Vagina (tissue), 2 donors: ENCODE data around the gene FRMD4A. TPM values are rescaled to one million over a fixed set of nuclear protein-coding genes. Genes with fewer than 3 reads are reported as not detected.
A peak's percentile ranks its signal among the peaks of the same experiment; 100 is the strongest.

Source experiments
- DNase-seq, 2 donors: peaks; one replicate each; pipeline ENCODE4 v3.0.0-alpha.2; 2017; ENCODE audit errors: extremely low spot score in 2 of 2
- H3K27ac ChIP-seq: fragments of 200-600 bp; sonication (generic); one replicate; pipeline ENCODE4 v1.5.1; 2019
- H3K27me3 ChIP-seq: fragments of 200-600 bp; sonication (generic); one replicate; pipeline ENCODE4 v1.5.1; 2019
- H3K36me3 ChIP-seq, 2 donors: fragments of 200-600 bp; sonication (generic); one replicate each; pipeline ENCODE4 v1.5.1; 2017 to 2019
- H3K4me1 ChIP-seq: fragments of 200-600 bp; sonication (generic); one replicate; pipeline ENCODE4 v1.5.1; 2019
- H3K4me3 ChIP-seq, 2 donors: fragments of 200-600 bp; sonication (generic); 1 replicate in 1 of 2; 2 replicates in 1 of 2; pipeline ENCODE4 v1.5.1; 2016 to 2019
- H3K9me3 ChIP-seq: fragments of 200-600 bp; sonication (generic); one replicate; pipeline ENCODE4 v1.5.1; 2019
- POLR2A ChIP-seq, 2 donors: fragments of 450-650 bp; IDR thresholded peaks; one replicate each; pipeline ENCODE4 v1.6.1; 2017; ENCODE audit warnings: antibody characterized with exemption in 2 of 2, mild to moderate bottlenecking in 2 of 2, moderate library complexity in 2 of 2
- POLR2AphosphoS5 ChIP-seq, 2 donors: sonication (generic); formaldehyde crosslinking; IDR thresholded peaks; one replicate each; pipeline ENCODE4 v1.9.0; 2017; ENCODE audit warnings: antibody characterized with exemption in 2 of 2, mild to moderate bottlenecking in 2 of 2, low read depth in 1 of 2; ENCODE audit not compliant: insufficient read depth in 1 of 2
- intact Hi-C: fragments of 100-400 bp; cut with DNase I; formaldehyde crosslinking; loops from one replicate; pipeline ENCODE4 v1.15.1; 2023
- total RNA-seq: library from RNA; depleted of rRNA; stranded (reverse); fragments of >200 nt; gene quantifications from one replicate; pipeline ENCODE4 v1.2.3, GENCODE V29; 2016
- TF ChIP-seq, protein P1 (sequence below), 3 experiments: fragments of 450-650 bp in 2 of 3; fragments of 200-600 bp in 1 of 3; sonication (generic) in 1 of 3; IDR thresholded peaks; one replicate each; pipeline ENCODE4 v1.5.1; 2017 to 2019; ENCODE audit warnings: antibody characterized with exemption in 3 of 3, mild to moderate bottlenecking in 2 of 3, moderate library complexity in 2 of 3

The FRMD4A gene
- total RNA-seq, 1 donor from 2014 or later: 24.8 TPM

DNA sequence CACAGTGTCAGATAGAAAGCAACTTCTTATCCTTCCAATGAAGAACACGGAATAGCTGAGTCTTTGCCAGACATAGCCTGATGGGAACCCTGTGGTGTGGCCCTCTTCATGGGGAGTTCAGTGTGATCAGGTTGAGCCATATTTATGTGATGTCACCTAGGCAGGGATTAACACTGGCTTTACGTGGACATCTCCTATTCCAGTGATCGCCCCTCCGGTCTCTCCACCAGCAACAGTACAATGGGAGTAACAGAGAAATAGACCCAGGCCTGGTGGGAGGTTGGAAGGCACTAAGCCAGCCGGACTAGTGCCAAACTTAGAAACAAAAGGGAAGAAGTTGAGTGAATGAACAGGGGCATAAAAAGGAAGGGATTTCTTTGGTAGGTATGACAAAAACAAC lies 385.9 kb downstream of the FRMD4A start:
- intact Hi-C loops: no loop called here
- Histone ChIP-seq H3K9me3 (no peaks in the 10 kb centered on the region), H3K36me3 (no peaks in the 10 kb centered on the region), H3K4me1 (peaks cover 24% of the 10 kb centered on the region), H3K27ac (peak overlapping the region; percentile 11), H3K27me3 (no peaks in the 10 kb centered on the region), H3K4me3 (no peak overlapping the region)
- TF ChIP-seq, protein P1, sequence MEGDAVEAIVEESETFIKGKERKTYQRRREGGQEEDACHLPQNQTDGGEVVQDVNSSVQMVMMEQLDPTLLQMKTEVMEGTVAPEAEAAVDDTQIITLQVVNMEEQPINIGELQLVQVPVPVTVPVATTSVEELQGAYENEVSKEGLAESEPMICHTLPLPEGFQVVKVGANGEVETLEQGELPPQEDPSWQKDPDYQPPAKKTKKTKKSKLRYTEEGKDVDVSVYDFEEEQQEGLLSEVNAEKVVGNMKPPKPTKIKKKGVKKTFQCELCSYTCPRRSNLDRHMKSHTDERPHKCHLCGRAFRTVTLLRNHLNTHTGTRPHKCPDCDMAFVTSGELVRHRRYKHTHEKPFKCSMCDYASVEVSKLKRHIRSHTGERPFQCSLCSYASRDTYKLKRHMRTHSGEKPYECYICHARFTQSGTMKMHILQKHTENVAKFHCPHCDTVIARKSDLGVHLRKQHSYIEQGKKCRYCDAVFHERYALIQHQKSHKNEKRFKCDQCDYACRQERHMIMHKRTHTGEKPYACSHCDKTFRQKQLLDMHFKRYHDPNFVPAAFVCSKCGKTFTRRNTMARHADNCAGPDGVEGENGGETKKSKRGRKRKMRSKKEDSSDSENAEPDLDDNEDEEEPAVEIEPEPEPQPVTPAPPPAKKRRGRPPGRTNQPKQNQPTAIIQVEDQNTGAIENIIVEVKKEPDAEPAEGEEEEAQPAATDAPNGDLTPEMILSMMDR (IDR thresholded peaks at IDR 0.05): no peak
- TF ChIP-seq POLR2A (IDR thresholded peaks at IDR 0.05) (no peak), POLR2AphosphoS5 (IDR thresholded peaks at IDR 0.05; ENCODE audit: insufficient read depth in 1 of 2, low read depth in 1 of 2) (no peak)
- no peak for DNase-seq

DNA sequence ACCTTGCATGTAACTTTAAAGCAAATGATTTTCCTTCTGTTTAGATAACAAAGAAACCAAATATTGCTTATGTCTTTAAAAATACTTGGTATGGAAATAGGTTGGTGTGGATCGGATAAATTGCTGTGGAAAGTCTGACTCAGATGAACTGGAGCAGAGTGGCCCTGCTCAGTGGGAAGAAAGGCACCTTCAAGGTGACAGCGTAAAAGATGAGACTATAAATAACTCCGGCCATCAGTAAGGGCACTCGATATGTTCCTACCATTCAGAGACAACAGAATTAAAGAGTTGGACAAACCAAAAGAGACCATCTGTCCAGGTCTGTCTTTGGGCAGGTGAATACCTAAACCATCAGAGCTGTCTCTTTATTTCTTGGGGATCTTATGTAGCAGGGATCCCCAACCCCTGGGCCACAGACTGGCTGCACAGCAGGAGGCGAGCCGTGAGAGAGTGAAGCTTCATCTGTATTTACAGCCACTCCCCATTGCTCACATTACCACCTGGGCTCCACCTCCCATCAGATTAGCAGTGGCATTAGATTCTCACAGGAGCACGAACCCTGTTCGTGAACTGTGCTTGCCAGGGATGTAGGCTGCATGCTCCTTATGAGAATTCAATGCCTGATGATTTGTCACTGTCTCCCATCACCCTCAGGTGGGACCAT lies 386.9 kb downstream of the FRMD4A start:
- intact Hi-C loops: no loop called here
- Histone ChIP-seq H3K27ac (no peak overlapping the region), H3K36me3 (no peaks in the 10 kb centered on the region), H3K27me3 (no peaks in the 10 kb centered on the region), H3K9me3 (no peaks in the 10 kb centered on the region), H3K4me3 (no peak overlapping the region), H3K4me1 (peaks cover 26% of the 10 kb centered on the region)
- TF ChIP-seq POLR2AphosphoS5 (IDR thresholded peaks at IDR 0.05; ENCODE audit: insufficient read depth in 1 of 2, low read depth in 1 of 2): no peak
- TF ChIP-seq, protein P1 (IDR thresholded peaks at IDR 0.05): no peak
- no peak for TF ChIP-seq POLR2A (IDR thresholded peaks at IDR 0.05)
- DNase-seq: no peak

DNA sequence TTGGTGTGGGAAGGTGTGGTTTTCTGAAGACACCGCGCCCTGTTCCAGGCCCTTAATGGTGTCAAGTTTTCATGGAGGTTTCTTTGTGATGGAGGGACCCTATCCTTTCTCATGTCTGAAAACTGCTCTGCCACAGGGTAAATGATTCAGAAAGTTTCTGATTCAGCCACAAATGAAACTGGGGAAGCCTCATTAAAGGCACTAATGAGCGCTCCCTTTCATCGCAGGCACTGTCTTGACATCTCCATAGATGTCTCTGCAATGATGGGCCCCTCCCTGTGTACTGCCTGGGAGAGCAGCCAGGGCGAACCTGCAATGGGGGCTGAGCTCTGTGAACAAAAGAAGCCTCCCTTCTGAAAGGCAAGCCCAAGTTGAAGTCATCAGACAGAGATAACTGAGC lies 388.7 kb downstream of the FRMD4A start:
- no peaks in the 10 kb centered on the region for H3K27me3 ChIP-seq
- peaks cover 23% of the 10 kb centered on the region for H3K4me1 ChIP-seq
- H3K27ac ChIP-seq: no peak overlapping the region
- intact Hi-C loops: no loop called here
- no peaks in the 10 kb centered on the region for H3K9me3 ChIP-seq
- no peaks in the 10 kb centered on the region for H3K36me3 ChIP-seq
- no peak for DNase-seq
- no peak for TF ChIP-seq POLR2AphosphoS5 (IDR thresholded peaks at IDR 0.05; ENCODE audit: insufficient read depth in 1 of 2, low read depth in 1 of 2)
- TF ChIP-seq, protein P1 (IDR thresholded peaks at IDR 0.05): no peak
- TF ChIP-seq POLR2A (IDR thresholded peaks at IDR 0.05): no peak
- H3K4me3 ChIP-seq: no peak overlapping the region

DNA sequence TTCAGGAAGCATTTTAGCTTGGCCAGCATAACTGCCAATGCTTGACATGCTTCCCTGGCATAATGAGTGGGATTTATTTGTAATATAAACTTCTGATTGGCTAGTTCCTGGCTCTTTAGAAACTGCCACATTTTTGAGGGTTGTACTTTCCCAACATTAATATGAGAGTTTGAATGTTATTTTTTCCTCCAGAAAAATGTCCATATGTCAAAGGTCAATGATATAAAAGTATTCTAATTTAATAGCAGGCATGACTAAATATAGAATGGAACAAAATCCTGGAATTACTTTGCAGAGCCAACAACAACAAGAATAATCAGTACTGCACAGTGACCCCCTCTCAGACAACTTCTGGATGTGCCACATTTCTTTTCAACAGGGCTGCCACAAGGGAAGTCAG lies 391.3 kb downstream of the FRMD4A start:
- intact Hi-C loops: no loop called here
- H3K36me3 ChIP-seq: no peaks in the 10 kb centered on the region
- no peak overlapping the region for H3K4me3 ChIP-seq
- H3K27me3 ChIP-seq: no peaks in the 10 kb centered on the region
- TF ChIP-seq, protein P1 (IDR thresholded peaks at IDR 0.05): no peak
- TF ChIP-seq POLR2A (IDR thresholded peaks at IDR 0.05) (no peak), POLR2AphosphoS5 (IDR thresholded peaks at IDR 0.05; ENCODE audit: insufficient read depth in 1 of 2, low read depth in 1 of 2) (no peak)
- H3K4me1 ChIP-seq: peaks cover 8% of the 10 kb centered on the region
- no peaks in the 10 kb centered on the region for H3K9me3 ChIP-seq
- DNase-seq: no peak
- peak overlapping the region; percentile 30 for H3K27ac ChIP-seq

DNA sequence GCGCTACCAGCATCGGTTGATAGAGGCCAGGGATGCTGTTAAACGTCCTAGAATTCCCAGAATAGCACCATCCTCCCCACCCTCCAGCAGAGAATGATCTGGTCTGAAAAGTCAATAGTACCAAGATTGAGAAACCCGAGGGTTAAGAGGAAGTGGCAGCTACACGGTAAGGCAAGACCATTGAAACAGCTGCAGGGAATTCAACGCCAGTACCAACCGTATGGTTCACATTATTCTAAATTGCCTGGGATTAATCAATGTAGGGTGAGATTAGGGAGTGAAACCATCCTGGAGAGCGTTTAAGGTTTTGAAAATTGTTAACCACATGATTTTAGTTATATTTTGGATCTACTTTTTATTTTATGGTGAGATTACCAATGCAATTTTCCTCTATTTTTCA lies 391.8 kb downstream of the FRMD4A start:
- Histone ChIP-seq H3K9me3 (no peaks in the 10 kb centered on the region), H3K4me1 (peaks cover 8% of the 10 kb centered on the region), H3K27ac (peak overlapping the region; percentile 30), H3K36me3 (no peaks in the 10 kb centered on the region), H3K4me3 (no peak overlapping the region), H3K27me3 (no peaks in the 10 kb centered on the region)
- TF ChIP-seq, protein P1 (IDR thresholded peaks at IDR 0.05): no peak
- TF ChIP-seq POLR2A (IDR thresholded peaks at IDR 0.05) (no peak), POLR2AphosphoS5 (IDR thresholded peaks at IDR 0.05; ENCODE audit: insufficient read depth in 1 of 2, low read depth in 1 of 2) (no peak)
- intact Hi-C loops: no loop called here
- no peak for DNase-seq
